Measurements from ENCODE around the gene NHEJ1. TPM values are rescaled to one million over a fixed set of nuclear protein-coding genes. Genes with fewer than 3 reads are reported as not detected.

NHEJ1 gene
- total and polyA plus RNA-seq, 8 donors, result 4.5 to 25.5 (median 11.8) TPM

GRCh38 chr2:219078951-219079350 lies 81.7 kb downstream of the NHEJ1 start:
- Histone ChIP-seq H3K36me3 (peaks cover 11 to 44% (median 43%) of the 10 kb centered on the region in 4 donors), H3K27ac (peak overlapping the region; percentile 68 to 85 (median 79)), H3K9me3 (no peaks in the 10 kb centered on the region), H3K27me3 (no peaks in the 10 kb centered on the region), H3K4me3 (no peak overlapping the region), H3K4me1 (peaks cover 24 to 47% (median 32%) of the 10 kb centered on the region in 4 donors)
- WGBS, 5 donors, result 46 to 76% (median 68%) methylated on average over 4 of the region's 4 CpGs
- TF ChIP-seq CTCF (IDR thresholded peaks at IDR 0.05) (no peak), POLR2AphosphoS5 (IDR thresholded peaks at IDR 0.05) (no peak), EP300 (IDR thresholded peaks at IDR 0.05) (no peak), POLR2A (IDR thresholded peaks at IDR 0.05) (no peak)
- no peak for DNase-seq
- intact Hi-C loops (cut with DNase I; ENCODE audit: low total_unique reads), result no loop called here

DNA sequence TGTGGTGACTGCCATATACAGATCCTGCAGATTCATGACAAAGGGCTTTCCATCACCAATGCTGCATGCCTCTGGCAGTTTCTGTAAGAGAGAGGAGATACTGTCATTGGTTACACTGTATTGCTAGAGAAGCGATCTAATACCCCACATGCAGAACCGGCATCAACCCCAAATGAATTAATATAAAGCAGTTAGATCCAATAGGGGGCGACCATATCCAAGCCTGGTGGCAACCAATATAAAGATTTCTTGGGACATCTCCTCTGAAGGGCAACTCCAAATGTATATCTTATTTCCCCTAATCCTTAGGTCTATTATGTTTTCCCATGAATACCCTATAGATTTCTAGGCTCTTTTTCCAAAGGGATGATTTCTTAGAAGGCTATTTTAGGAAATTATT lies 82.5 kb downstream of the NHEJ1 start:
- Histone ChIP-seq H3K4me3 (no peak overlapping the region), H3K27me3 (no peaks in the 10 kb centered on the region), H3K27ac (peak overlapping the region in 3 of 5 donors; percentile 68 to 85 (median 79)), H3K4me1 (peaks cover 30 to 50% (median 37%) of the 10 kb centered on the region in 4 donors), H3K9me3 (no peaks in the 10 kb centered on the region), H3K36me3 (peaks cover 11 to 48% (median 46%) of the 10 kb centered on the region in 4 donors)
- WGBS, 5 donors, result 79 to 90% (median 87%) methylated on average over 3 of the region's 3 CpGs
- TF ChIP-seq POLR2A (IDR thresholded peaks at IDR 0.05), result no peak
- intact Hi-C loops (cut with DNase I; ENCODE audit: low total_unique reads), result no loop called here
- no peak for DNase-seq

DNA sequence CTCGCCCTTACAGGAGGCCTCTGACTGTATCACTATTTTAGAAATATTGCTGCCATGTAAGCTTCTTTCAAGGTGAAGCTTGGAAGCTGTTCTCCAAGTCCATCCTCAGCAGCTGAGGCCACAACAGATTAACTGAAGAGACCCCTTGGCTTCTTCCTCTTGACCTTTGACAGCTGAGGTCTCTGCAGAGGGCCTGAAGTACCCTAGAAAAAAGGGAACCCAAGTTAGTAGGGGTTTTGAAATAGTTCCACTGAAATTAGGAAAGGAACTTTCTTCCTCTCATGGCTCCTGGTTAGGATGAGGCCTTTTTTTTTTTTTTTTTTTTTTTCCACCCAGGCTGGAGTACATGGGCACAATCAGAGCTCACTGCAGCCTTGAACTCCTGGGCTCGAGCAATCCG lies 84.4 kb downstream of the NHEJ1 start:
- Histone ChIP-seq H3K4me3 (no peak overlapping the region), H3K27ac (no peak overlapping the region), H3K4me1 (peaks cover 21 to 44% (median 31%) of the 10 kb centered on the region in 4 donors), H3K9me3 (no peaks in the 10 kb centered on the region), H3K36me3 (peaks cover 11 to 48% (median 46%) of the 10 kb centered on the region in 4 donors), H3K27me3 (no peaks in the 10 kb centered on the region)
- 89 to 92% (median 92%) methylated on average over 3 of the region's 3 CpGs for WGBS, 5 donors
- intact Hi-C loops (cut with DNase I; ENCODE audit: low total_unique reads), result no loop called here
- TF ChIP-seq CTCF (IDR thresholded peaks at IDR 0.05) (no peak), POLR2A (IDR thresholded peaks at IDR 0.05) (no peak), POLR2AphosphoS5 (IDR thresholded peaks at IDR 0.05) (no peak), EP300 (IDR thresholded peaks at IDR 0.05) (no peak)
- DNase-seq, result no peak

- 35 to 44% (median 41%) methylated on average over 14 of the region's 14 CpGs for WGBS, 5 donors
- peak; percentile 68 to 89 for DNase-seq
- TF ChIP-seq POLR2AphosphoS5 (IDR thresholded peaks at IDR 0.05) (peak in 1 of 3 donors; percentile 20), POLR2A (IDR thresholded peaks at IDR 0.05) (no peak), EP300 (IDR thresholded peaks at IDR 0.05) (no peak), CTCF (IDR thresholded peaks at IDR 0.05) (peak in 5 of 7 experiments; percentile 32 to 62 (median 54))
- intact Hi-C loops (cut with DNase I; ENCODE audit: low total_unique reads), result no loop called here
- H3K36me3 ChIP-seq, result peaks cover 11 to 48% (median 46%) of the 10 kb centered on the region in 4 donors
- no peaks in the 10 kb centered on the region for H3K27me3 ChIP-seq
- no peaks in the 10 kb centered on the region for H3K9me3 ChIP-seq
- peak overlapping the region in 2 of 5 donors; percentile 72 to 76 for H3K27ac ChIP-seq
- no peak overlapping the region for H3K4me3 ChIP-seq
- peaks cover 9 to 32% (median 21%) of the 10 kb centered on the region in 4 donors for H3K4me1 ChIP-seq
Measured at GRCh38 chr2:219073413-219074129, 87.0 kb downstream of the NHEJ1 start.
